Measurements from ENCODE around the gene CTDSPL.

GRCh38 chr3:37982331-37982730 is 120.7 kb downstream of the CTDSPL start:
- TF ChIP-seq EZH2 (IDR thresholded peaks at IDR 0.05; ENCODE audit: insufficient read depth, poor library complexity, severe bottlenecking) = no peak
- TF ChIP-seq EZH2phosphoT487 (IDR thresholded peaks at IDR 0.05; ENCODE audit: insufficient read depth, low read depth) = no peak
